ENCODE data around the gene MORN2. TPM values are rescaled to one million over a fixed set of nuclear protein-coding genes. Genes with fewer than 3 reads are reported as not detected.

Gene MORN2
- total RNA-seq, 4 donors from 2014 or later, result 9.1 to 21.6 (median 14.2) TPM

Small RNAs within 50 kb of the gene (small RNA-seq; reads per million reads assigned to genes)
- gene RNU6-851P, result 0 reads per million in 4 donors

Other genes with a start within 250 kb of the MORN2 start
- gene GALM, start 209.9 kb upstream of the MORN2 start, total RNA-seq, result 10 to 100 TPM in 3 of 4 donors, 1 to 10 TPM in 1; 9.2 to 17.1 (median 13.2) TPM
- gene SRSF7, start 124.6 kb upstream of the MORN2 start, total RNA-seq, result 100 to 1,000 TPM in 2 of 4 donors, 10 to 100 TPM in 2; 39.0 to 109 (median 73.4) TPM
- 10 to 100 TPM in 1 of 4 donors, 1 to 10 TPM in 3; 5.9 to 11.2 (median 6.9) TPM for gene GEMIN6, start 97.8 kb upstream of the MORN2 start, total RNA-seq
- 10 to 100 TPM; 10.9 to 24.1 (median 20.1) TPM for gene DHX57, start within 50 bp of the MORN2 start, total RNA-seq
- 1 to 10 TPM in 2 of 4 donors, under 1 TPM in 2; 0.19 to 1.2 (median 1.1) TPM for gene ARHGEF33, start 13.9 kb downstream of the MORN2 start, total RNA-seq
- 10 to 100 TPM; 48.6 to 64.2 (median 58.6) TPM for gene SOS1, start 245.1 kb downstream of the MORN2 start, total RNA-seq